OCI-LY7 (cell line): ENCODE data around the gene NAALADL2.

Source experiments
- EZH2phosphoT487 ChIP-seq: fragments of 200-600 bp; sonication (generic); IDR thresholded peaks from 2 replicates; pipeline ENCODE4 v1.6.1; 2018; ENCODE audit warnings: low read depth, borderline replicate concordance, mild to moderate bottlenecking, mixed run types, antibody characterized with exemption, low read length, moderate library complexity, mixed read lengths
- TF ChIP-seq, protein P1 (sequence below): fragments of 200-600 bp; sonication (generic); conservative IDR thresholded peaks from 2 replicates; pipeline ENCODE4 v1.5.1; 2014; ENCODE audit warnings: mild to moderate bottlenecking, antibody characterized with exemption, low read length, moderate library complexity, mixed read lengths

GRCh38 chr3:175118382-175118941, 259.3 kb downstream of the NAALADL2 start:
- TF ChIP-seq, protein P1, sequence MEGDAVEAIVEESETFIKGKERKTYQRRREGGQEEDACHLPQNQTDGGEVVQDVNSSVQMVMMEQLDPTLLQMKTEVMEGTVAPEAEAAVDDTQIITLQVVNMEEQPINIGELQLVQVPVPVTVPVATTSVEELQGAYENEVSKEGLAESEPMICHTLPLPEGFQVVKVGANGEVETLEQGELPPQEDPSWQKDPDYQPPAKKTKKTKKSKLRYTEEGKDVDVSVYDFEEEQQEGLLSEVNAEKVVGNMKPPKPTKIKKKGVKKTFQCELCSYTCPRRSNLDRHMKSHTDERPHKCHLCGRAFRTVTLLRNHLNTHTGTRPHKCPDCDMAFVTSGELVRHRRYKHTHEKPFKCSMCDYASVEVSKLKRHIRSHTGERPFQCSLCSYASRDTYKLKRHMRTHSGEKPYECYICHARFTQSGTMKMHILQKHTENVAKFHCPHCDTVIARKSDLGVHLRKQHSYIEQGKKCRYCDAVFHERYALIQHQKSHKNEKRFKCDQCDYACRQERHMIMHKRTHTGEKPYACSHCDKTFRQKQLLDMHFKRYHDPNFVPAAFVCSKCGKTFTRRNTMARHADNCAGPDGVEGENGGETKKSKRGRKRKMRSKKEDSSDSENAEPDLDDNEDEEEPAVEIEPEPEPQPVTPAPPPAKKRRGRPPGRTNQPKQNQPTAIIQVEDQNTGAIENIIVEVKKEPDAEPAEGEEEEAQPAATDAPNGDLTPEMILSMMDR = no peak
- no peak for TF ChIP-seq EZH2phosphoT487
